Osteoblast (primary cell): ENCODE measurements around the gene HBP1. TPM values are rescaled to one million over a fixed set of nuclear protein-coding genes. Genes with fewer than 3 reads are reported as not detected.
A peak's percentile ranks its signal among the peaks of the same experiment; 100 is the strongest.

Source experiments
- DNase-seq: peaks from one replicate; pipeline ENCODE4 v3.0.0; 2011; ENCODE audit warnings: low spot score, mixed read lengths; ENCODE audit not compliant: insufficient read length; ENCODE audit errors: missing footprints
- H2AFZ ChIP-seq: 2 replicates; pipeline ENCODE4 v1.6.0; 2011; ENCODE audit warnings: mild to moderate bottlenecking, low read length
- H3K27ac ChIP-seq: 2 replicates; pipeline ENCODE4 v1.5.1; 2011; ENCODE audit warnings: mild to moderate bottlenecking, low read depth, low read length, moderate library complexity
- H3K27me3 ChIP-seq: 2 replicates; pipeline ENCODE4 v1.6.0; 2012; ENCODE audit warnings: mild to moderate bottlenecking, control low read depth, inconsistent platforms, low read length, moderate library complexity; ENCODE audit not compliant: insufficient read depth
- H3K36me3 ChIP-seq: 2 replicates; pipeline ENCODE4 v1.5.1; 2011; ENCODE audit warnings: mild to moderate bottlenecking, low read length, control low read depth, moderate library complexity; ENCODE audit not compliant: insufficient read depth
- H3K4me1 ChIP-seq: 2 replicates; pipeline ENCODE4 v1.5.1; 2011; ENCODE audit warnings: mild to moderate bottlenecking, low read length, control low read depth, moderate library complexity; ENCODE audit not compliant: insufficient read depth
- H3K4me2 ChIP-seq: 2 replicates; pipeline ENCODE4 v1.6.0; 2011; ENCODE audit warnings: mild to moderate bottlenecking, low read length; ENCODE audit not compliant: insufficient read depth
- H3K4me3 ChIP-seq: fragments of 200-600 bp; sonication (generic); 3 replicates; pipeline ENCODE4 v1.5.1; 2012; ENCODE audit warnings: mild to moderate bottlenecking, low read length, inconsistent platforms; ENCODE audit not compliant: insufficient read depth
- H3K79me2 ChIP-seq: 2 replicates; pipeline ENCODE4 v1.6.0; 2012; ENCODE audit warnings: mild to moderate bottlenecking, low read length, control low read depth, inconsistent platforms; ENCODE audit not compliant: insufficient read depth
- H3K9me3 ChIP-seq: 2 replicates; pipeline ENCODE4 v1.5.1; 2011; ENCODE audit warnings: low read depth, low read length, control low read depth
- H4K20me1 ChIP-seq: 2 replicates; pipeline ENCODE4 v1.6.0; 2012; ENCODE audit warnings: mild to moderate bottlenecking, low read length, control low read depth; ENCODE audit not compliant: insufficient read depth
- CTCF ChIP-seq: IDR thresholded peaks from 2 replicates; pipeline ENCODE4 v1.5.1; 2011; ENCODE audit warnings: mild to moderate bottlenecking, low read depth, low read length, moderate library complexity; ENCODE audit errors: extremely low read depth
- total RNA-seq: library from RNA; depleted of rRNA; stranded (reverse); fragments of >200 nt; gene quantifications from 2 replicates; pipeline ENCODE4 v1.2.3, GENCODE V29; 2012

Gene HBP1
- total RNA-seq, 1 donor = 175 TPM

GRCh38 chr7:107171496-107171895, 2.7 kb downstream of the HBP1 start:
- Histone ChIP-seq H4K20me1 (peaks cover 43% of the 10 kb centered on the region), H3K4me1 (peaks cover 16% of the 10 kb centered on the region), H3K27me3 (no peaks in the 10 kb centered on the region), H3K9me3 (no peaks in the 10 kb centered on the region), H2AFZ (no peak overlapping the region), H3K36me3 (no peaks in the 10 kb centered on the region), H3K4me2 (no peak overlapping the region), H3K4me3 (no peak overlapping the region), H3K79me2 (peaks cover 62% of the 10 kb centered on the region), H3K27ac (no peak overlapping the region)
- TF ChIP-seq CTCF = no peak
- no peak for DNase-seq

- H3K4me1 ChIP-seq = peaks cover 15% of the 10 kb centered on the region
- DNase-seq = no peak
These were observed 3.7 kb downstream of the HBP1 start for GRCh38 chr7:107172276-107173032.

GRCh38 chr7:107173191-107173590, 4.4 kb downstream of the HBP1 start:
- Histone ChIP-seq H3K4me1 (peaks cover 11% of the 10 kb centered on the region), H3K4me2 (no peak overlapping the region), H3K4me3 (no peak overlapping the region), H3K79me2 (peaks cover 79% of the 10 kb centered on the region), H3K36me3 (no peaks in the 10 kb centered on the region), H3K9me3 (no peaks in the 10 kb centered on the region), H3K27me3 (no peaks in the 10 kb centered on the region), H2AFZ (no peak overlapping the region), H4K20me1 (peaks cover 54% of the 10 kb centered on the region), H3K27ac (no peak overlapping the region)
- no peak for DNase-seq
- TF ChIP-seq CTCF = no peak

More at GRCh38 chr7:107172276-107173032, 3.7 kb downstream of the HBP1 start:
- Histone ChIP-seq H3K4me2 (peak overlapping the region; percentile 35), H4K20me1 (peaks cover 50% of the 10 kb centered on the region), H3K36me3 (no peaks in the 10 kb centered on the region), H3K79me2 (peaks cover 72% of the 10 kb centered on the region), H3K4me3 (no peak overlapping the region), H3K9me3 (no peaks in the 10 kb centered on the region), H3K27ac (no peak overlapping the region), H3K27me3 (no peaks in the 10 kb centered on the region), H2AFZ (no peak overlapping the region)
- TF ChIP-seq CTCF = no peak

- peak; percentile 3 for DNase-seq
These were observed 5.0 kb downstream of the HBP1 start for GRCh38 chr7:107173691-107174406.

More at GRCh38 chr7:107173691-107174406, 5.0 kb downstream of the HBP1 start:
- H3K79me2 ChIP-seq = peaks cover 82% of the 10 kb centered on the region
- no peaks in the 10 kb centered on the region for H3K27me3 ChIP-seq
- peaks cover 56% of the 10 kb centered on the region for H4K20me1 ChIP-seq
- TF ChIP-seq CTCF = no peak
- no peaks in the 10 kb centered on the region for H3K9me3 ChIP-seq
- no peak overlapping the region for H3K4me3 ChIP-seq
- H3K4me2 ChIP-seq = no peak overlapping the region
- no peaks in the 10 kb centered on the region for H3K36me3 ChIP-seq
- no peak overlapping the region for H2AFZ ChIP-seq
- no peak overlapping the region for H3K27ac ChIP-seq
- H3K4me1 ChIP-seq = peaks cover 10% of the 10 kb centered on the region
